Stimulated activated CD8-positive, alpha-beta memory T cell treated with anti-CD3 and anti-CD28 coated beads, Interleukin-12 subunit alpha, Interleukin-12 subunit beta, amount 100 ng/mL, for 24 hours (primary cell): Measurements from ENCODE around the gene KRTAP10-1.
"Not testable (repeated sequence)": the region's sequence is repeated elsewhere in the genome, so short reads cannot be mapped to it uniquely, and the experiment has no call there.

Source experiments
- DNase-seq: peaks from one replicate; pipeline ENCODE4 v3.0.0-alpha.2; 2020; ENCODE audit errors: extremely low read depth

The KRTAP10-1 gene

DNA sequence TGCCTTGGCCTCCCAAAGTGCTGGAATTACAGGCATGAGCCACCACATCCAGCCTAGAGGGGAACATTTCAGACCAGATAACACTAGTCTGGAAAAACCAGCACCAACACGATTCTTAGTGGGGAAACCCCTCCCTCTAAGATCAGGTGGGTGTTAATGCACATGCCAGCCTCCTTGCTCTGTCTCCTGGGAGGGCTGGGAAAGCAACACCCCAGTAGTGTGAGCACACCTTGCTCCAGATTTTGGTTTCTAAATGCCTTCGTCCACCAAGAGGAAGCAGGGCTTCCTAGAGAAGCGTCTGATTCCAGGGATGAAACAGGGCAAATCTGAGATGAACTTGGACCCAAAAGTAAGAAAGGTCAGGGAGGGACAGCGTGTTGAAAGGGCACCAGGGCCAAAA, 31.3 kb upstream of the KRTAP10-1 start:
- no peak for DNase-seq

DNA sequence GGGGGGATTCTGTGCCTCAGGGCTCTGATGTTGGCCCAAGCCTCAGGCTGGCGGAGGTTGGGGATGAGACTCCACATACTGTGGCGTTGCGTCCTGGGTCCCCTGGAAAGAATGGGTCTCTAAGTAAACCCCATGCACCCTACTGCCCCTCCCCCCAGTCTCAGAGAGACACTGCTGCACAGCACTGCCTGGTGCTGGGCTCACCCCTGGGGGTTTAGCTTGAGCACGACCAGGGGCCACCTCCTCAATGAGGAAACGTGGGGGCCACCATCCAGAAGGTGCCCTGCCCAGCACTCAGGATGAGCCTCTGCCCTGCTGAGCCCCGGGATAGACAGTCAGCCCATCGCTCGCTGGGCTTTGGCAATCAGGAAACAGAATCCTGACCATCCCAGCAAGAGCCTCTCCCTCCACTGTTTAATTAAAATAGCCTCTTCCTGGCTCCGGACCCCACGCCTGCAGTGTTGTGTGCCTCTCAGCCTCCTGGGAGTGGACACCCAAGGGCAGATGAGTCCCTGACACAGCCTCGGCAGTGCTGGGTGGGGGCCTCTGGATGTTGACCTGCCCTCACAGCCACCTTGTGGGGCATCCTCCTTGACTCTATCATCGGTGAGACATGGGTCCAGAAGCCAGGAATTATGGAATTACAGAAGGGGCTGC, 30.0 kb upstream of the KRTAP10-1 start:
- no peak for DNase-seq

DNA sequence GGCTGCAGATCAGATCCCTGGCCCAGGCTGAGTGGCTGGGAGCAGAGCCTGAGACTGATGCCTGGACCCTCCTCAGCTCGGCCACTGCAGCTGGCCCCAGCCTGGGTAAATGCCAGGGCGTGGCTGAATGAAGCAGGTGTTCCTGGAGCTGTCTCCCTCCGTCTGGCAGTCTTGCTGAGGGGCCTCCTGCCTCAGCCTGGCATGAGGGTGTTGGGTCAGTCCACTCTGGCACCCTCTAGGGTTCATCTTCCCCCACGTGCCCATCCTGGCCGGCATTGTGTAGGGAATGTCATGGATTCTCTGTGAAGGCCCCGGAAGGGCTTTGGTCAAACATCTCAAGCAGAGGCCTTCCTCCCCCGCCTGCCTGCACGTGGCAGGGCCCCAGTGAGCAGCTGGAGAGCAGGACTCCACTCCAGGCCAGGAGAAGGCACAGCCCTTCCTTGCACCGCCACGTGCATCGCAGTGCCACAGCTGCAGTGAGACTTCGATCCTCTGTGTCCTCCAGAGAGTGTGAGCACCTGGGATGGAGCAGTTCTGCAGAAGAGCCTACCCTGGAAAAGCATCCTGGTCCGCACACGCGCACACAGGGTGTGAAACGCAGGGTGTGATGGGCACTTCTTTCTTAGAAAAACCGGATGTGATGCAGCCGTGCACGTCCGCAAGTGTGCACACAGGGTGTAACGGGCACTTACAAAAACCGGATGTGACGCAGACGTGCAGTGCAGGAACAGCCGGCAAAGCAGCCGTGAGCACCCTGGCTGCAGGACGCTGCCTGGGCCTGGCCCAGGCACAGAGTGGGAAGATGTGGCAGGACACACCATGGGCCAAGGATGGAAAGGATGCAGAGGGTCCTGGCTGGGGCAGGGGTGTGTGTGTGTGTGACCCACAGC, 28.9 kb upstream of the KRTAP10-1 start:
- DNase-seq = no peak

DNA sequence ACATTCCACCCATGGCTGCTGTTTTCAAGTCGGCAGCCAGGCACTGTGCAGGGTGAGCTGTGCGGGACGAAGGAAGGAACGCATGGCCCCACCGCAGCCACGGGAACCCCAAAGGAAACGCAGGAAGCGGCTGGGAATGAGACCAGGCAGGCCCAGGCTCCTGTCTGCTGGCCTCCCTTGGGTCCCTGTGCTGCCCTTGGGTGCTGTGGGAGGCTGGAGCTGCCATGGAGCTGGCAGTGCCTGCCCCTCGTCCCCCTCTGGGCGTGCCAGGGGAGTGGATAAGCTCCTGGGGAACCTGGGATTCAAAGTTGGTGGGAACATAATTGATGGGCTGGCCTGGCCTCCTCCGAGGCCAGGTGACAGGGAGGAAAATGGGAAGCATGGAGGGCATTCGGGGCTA, 28.3 kb upstream of the KRTAP10-1 start:
- DNase-seq = no peak

DNA sequence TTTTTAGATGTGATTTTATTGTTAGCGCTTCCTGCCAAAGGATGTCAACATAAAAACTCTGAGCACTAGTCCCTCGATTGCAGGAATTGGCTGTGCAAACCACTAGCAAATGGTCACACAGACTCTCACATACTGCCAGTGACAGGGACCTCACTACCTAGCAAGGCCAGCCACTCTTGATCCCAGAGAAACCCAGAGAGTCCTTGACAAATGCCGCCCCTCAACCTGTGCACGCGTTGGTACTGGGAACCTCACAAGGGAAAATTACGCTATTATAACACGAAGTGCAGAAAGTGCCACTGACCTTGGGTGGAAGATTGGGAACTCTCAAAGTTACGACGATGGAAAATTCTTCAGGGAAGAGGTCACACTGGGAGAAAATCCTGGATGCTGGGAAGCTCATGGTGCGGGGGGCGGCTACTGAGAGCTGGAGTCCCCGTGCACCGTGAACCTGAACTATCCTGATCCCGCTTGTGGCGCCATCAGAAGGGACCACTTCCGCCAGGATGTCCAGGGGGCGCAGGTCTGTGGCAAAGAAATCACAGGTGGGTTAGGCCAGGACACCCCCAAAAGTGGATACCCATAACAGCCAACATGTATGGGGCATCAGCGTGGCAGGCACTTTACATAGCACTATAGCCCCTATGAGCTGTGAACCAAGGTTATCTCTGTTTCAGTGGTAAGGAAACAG, 27.6 kb upstream of the KRTAP10-1 start:
- no peak for DNase-seq

DNA sequence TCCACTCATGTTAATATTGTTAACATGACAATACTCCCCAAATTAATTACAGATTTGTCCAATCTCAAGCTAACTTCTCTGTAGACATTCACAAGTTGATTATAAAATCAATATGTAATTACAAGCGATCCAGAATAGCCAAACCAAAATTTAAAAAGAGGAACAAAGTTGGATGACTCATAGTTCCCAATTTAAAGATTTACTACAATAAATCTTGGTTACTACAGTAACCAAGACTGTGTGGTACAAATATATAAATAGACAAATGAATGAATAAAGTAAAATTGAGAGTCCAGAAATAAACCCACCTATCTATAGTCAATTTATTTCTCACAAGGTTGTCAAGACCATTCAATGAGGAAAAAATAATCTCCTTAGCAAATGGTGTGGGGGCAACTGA, 26.4 kb upstream of the KRTAP10-1 start:
- no peak for DNase-seq

DNA sequence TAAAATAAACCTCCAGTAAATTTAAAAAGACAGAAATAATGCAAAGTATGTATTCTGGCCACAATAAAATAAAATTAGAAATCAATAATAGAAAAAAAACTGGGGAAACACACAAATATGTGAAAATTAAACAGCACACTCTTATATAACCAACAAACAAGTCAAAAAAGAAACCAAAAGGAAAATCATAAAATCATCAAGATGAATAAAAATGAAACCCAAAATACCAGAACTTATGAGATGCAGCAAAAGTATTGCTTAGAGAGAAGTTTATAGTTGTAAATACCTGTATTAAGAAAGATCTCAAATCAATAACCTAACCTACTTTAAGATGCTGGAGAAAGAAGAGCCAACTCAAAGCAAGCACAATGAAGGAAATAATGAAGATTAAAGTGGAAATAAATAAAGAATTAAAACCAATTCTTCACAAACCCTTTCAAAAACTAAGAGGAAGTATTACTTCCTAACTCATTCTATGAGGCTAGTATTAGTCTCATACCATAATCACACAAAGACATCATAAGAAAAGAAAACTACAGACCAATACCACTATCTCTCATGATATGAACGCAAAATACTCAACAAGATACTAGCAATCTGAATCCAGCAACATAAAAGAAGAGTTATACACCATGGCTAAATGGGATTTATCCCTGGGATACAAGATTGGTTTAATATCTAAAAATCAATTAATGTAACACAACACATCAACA, 25.0 kb upstream of the KRTAP10-1 start:
- DNase-seq = no peak

DNA sequence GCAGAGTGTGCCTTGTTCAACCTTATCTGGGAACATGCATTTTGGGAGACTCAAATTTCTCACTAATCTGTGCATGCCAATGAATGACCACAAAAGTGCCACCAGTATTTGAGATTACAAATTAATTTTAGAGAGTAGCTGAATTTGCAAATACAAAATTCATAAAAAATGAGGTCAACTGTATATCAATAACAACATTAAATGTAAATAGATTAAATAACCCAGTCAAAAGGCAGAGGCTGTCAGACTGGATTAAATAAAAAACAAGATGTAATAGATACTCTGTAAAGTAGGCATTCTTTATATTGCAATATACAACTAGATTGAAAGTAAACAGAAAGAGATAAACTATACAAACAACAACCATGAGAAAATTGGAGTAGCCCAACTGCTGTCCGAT, 24.1 kb upstream of the KRTAP10-1 start:
- no peak for DNase-seq

DNA sequence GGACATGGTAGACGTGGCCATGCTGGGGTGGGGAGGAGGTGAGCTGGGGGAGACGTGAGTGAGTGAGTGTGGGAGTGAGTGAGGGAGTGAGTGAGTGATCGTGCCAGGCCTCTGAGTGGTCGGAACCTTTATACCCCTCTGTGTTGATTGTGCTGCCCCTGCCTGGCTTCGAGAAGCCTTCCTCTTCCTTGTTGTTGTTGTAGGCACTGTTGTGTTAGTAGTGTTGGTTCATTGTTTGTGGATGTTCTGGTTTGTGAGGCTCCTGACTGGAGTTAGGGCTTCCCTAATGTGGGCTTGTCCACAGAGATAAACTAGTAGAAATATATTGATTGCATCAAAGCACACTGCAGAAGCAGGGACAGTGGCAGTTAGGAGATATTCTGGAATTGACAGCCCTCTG, 18.7 kb upstream of the KRTAP10-1 start, which contains the start of gene KRTAP10-3:
Gene KRTAP10-3, minus strand, starts transcription at position 101 of the 400 bp plus-strand sequence. Its CDS starts 80 bp downstream, at position 21.
- no peak for DNase-seq

DNA sequence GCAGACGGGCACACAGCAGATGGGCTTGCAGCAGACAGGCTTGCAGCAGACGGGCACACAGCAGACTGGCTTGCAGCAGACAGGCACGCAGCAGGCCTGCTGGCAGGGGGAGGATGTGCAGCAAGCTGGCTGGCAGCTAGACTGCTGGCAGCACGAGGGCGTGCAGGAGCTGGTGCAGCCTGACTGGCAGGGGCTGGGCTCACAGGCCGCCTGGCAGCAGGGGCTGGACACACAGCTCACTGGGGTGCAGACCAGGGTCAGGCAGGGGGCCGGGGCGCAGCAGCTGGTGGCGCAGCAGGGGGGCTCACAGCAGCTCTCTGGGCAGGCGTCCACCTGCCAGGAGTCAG, 18.3 kb upstream of the KRTAP10-1 start:
- DNase-seq = not testable (repeated sequence)

DNA sequence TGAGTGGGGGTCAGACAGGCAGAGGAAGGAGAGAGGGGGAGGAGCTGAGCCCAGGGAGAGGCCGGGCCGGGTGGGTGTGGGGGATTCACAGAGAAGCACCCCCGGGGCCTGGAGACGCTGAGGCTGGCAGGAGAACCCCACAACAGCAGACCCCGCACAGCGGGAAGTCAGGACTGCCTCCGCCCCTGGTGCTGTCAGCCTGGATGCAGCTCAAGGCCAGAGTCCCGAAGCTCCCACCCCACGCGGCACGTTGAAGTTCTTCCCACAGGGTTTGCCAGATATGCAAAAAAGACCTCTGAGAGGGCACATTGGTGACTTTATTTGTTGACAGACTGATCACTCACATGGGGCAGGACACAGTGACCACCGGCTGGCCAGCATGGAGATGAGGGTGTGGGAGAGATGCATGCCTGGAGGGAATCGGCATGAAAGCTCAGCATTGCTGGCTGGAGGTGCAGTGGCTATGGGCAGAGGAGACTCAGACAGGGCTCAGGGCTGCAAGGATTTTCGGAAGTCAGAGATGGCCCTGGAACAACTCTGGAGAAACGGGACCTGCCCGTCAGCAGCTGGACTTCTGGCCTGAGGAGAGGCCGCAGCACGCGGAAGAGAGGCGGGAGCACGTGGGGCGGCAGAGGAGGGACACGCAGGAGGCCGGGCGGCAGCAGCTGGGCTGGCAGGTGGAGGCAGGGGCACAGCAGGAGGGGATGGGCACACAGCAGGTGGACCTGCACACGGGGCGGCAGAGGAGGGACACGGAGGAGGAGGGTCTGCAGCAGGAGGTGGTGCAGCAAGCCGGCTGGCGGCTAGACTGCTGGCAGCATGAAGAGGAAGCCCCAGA, 17.7 kb upstream of the KRTAP10-1 start:
- no peak for DNase-seq

DNA sequence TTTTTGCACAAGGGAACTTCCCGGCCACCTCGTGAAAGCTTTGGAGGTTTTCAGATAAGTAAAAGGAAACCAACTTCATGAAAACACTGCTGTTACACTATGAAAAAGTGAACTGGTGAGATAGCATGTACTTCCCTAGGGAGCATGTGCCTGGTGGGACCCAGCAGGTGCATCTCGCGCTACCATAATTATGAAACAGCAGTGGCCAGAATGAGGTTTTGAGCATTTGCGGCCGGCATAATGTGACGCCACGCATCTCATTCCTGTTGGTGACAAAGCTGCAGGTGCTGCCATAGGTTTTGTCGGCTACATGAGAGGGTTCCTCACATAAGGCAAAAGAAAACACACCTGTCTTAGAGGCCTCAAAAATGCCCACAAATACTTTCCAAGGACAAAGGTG, 16.9 kb upstream of the KRTAP10-1 start:
- DNase-seq = no peak

DNA sequence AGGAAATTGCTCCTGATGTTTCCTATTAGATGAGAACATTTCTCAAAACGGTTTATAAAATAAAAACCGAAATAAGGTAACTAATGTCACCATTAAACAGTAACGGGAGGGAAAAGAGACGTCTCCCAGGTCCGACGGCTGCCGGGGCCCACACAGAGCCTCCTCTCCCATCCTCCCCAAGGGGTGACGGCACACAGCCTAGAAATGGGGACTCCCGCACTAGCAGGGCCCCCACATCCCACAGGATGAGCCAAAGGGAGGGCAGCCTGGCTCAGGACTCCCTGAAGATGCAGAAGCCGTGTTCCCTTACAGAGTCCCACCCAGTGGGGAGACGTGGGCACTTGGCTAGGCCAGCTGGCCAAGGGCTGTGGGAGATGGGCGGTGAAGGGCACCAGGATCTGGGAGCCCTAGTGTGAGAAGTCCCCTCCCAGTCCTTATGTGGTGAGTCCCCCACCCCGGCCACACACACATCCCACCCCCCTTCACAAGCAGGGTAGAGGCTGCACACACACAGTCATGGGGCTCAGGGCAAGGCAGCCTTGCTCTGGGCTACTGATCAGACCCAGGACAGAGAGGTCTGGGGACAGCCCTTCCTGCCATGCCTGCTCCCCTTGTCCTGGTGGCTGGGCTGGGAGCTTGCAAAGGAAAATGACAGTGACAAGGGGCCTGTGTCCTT, 15.3 kb upstream of the KRTAP10-1 start:
- no peak for DNase-seq

DNA sequence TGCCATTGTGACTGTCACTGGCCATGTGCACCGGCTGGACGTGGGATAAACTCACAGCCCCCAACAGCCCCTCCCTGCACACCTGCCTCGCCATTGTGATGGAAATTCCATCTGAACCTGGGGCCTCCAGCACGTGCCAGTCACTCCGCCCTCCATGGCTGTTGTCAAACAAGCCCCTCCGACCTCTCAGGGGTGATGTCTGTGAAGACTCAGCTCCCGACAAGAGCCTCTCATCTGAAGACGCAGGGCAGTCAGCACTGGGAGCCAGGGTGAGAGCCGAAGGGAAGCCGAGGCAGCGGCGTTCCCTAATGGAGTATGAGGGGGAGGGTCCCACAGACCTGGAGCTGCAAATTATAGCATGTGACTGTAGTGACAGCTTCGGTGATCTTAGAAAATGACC, 12.7 kb upstream of the KRTAP10-1 start:
- DNase-seq = no peak

DNA sequence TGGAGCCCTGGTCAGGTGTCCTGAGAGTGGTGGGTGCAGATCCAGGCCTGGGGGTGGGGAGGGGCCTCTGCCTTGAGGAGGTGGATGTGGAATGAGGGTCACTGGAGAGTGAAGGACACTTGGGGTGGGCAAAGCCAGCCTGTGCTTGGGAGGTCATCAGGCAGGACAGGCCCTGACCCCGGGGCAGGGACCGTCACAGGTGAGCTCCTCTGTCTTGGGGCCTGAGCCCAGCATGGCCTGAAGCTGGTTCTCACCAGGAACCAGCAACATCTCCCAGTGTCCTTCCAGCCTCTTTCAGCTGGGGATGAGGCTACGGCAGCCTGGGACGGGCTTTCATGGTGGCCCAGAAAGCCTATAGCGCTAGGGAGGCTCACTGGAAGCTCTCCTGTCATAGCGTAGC, 12.1 kb upstream of the KRTAP10-1 start:
- DNase-seq = no peak

DNA sequence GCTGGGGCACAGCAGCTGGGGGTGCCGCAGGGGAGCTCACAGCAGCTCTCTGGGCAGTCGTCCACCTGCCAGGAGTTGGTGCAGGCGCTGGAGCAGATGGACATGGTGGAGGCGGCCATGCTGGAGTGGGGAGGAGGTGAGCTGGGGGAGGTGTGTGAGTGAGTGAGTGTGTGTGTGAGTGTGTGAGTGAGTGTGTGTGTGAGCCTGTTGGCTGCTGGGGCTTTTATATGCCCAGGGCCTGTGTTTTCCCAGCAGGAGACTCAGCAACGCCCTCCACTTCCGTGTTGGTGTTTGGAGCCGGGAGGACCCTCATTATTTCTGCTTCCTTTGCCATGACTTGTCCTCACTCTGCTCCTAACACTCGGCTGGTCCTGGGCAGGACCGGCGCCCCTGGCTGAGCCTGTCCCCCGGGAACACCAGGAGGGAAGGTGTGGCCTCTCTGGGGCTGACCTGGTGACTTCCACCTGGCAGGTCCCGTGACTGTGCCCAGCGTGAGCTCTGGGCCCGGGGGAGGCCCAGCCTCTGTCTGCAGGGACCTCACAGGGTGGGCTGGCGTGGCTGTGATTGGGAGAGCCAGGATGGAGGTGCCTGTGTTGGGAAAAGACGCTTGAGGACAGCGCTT, 11.5 kb upstream of the KRTAP10-1 start, which contains the start of gene KRTAP10-2:
Gene KRTAP10-2, minus strand, starts transcription at position 166 of the 622 bp plus-strand sequence. Its CDS starts 47 bp downstream, at position 119.
- no peak for DNase-seq

DNA sequence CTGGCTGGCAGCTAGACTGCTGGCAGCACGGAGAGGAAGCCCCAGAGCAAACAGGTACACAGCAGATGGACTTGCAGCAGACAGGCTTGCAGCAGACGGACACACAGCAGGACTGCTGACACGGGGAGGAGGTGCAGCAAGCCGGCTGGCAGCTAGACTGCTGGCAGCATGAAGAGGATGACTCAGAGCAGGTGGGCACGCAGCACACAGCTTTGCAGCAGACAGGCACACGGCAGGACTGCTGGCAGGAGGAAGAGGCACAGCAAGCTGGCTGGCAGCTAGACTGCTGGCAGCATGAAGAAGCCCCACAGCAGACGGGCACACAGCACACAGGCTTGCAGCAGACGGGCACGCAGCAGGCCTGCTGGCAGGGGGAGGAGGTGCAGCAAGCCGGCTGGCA, 10.8 kb upstream of the KRTAP10-1 start:
- no peak for DNase-seq

DNA sequence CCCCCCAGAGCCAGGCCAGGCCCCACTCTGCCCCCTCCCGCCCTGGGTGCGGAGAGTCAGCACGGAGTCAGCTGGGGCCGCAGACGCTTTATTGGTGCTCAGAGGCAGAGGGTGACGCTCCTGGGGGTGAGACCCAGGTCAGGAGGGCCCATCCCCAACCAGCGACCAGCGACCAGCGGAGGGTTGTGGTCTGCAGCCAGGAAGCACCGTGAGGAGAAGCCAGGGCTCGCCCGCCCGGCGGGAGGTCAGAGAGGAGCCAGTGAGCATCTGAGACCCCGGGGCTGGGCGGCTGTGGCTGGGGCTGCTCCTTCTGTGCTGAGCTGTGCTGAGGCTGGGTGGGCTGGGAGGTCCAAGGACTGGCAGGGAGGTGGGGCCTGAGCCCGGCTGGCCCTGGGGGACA, 10.3 kb upstream of the KRTAP10-1 start:
- not testable (repeated sequence) for DNase-seq

DNA sequence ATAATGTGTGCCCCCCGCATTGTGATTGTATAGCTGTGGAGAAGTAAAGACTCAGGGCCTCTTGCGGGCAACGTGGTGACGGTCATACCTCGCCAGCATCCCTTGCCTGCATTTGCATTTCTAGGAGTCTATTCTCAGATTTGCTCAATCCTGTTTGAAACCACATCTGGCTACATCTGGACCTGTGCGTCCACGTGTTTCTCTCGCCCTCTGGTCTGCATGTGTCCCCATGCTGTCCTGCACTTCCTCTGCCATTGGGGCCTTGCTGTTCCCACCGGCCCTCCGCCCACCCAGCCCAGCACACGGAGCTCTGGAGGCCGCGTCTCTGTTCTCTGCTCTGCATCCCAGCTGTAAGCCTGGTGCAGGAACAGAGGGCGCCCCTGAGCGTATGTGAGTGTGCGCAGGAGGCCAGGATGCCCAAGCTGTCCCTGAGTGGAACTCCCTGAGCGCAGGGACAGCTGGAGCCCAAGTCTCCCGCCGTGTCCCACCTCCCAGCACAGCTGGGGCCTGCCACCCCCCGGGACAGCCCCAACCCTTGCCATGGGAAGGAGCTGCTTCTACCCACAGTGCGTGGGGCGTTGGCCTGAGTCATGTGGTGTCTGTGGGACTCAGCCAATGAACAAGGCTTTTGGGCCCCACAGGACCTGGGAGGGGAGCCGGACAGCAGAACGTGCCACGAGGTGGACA, 9.7 kb upstream of the KRTAP10-1 start:
- DNase-seq = no peak
